Lower leg skin (tissue), 4 donors: ENCODE results near the gene PACS2. TPM values are rescaled to one million over a fixed set of nuclear protein-coding genes. Genes with fewer than 3 reads are reported as not detected.

ENCODE experiments used
- DNase-seq, 2 donors: peaks; one replicate each; pipeline ENCODE4 v3.0.0-alpha.2; 2019; ENCODE audit warnings: low spot score in 2 of 2
- H3K4me3 ChIP-seq: fragments of 200-600 bp; sonication (generic); 2 replicates; pipeline ENCODE4 v1.5.1; 2017; ENCODE audit warnings: mild to moderate bottlenecking, low read depth; ENCODE audit not compliant: poor library complexity, severe bottlenecking
- CTCF ChIP-seq, 3 donors: fragments of 450-650 bp; IDR thresholded peaks; one replicate each; pipeline ENCODE4 v1.5.1; 2016; ENCODE audit warnings: antibody characterized with exemption in 3 of 3, mild to moderate bottlenecking in 3 of 3, moderate library complexity in 2 of 3
- POLR2A ChIP-seq, 2 donors: fragments of 450-650 bp; IDR thresholded peaks; one replicate each; pipeline ENCODE4 v1.6.1; 2016 to 2017; ENCODE audit warnings: antibody characterized with exemption in 2 of 2, mild to moderate bottlenecking in 1 of 2, moderate library complexity in 1 of 2
- WGBS, 2 donors: methylation state at CpG; one replicate each; pipeline ENCODE4 v1.1.5; 2018; 5-methylcytosine and 5-hydroxymethylcytosine counted together
- intact Hi-C: fragments of 100-400 bp; cut with DNase I; formaldehyde crosslinking; loops from one replicate; pipeline ENCODE4 v1.15.0; 2023; ENCODE audit warnings: low total_unique reads
- total RNA-seq, 4 donors: library from RNA; depleted of rRNA; stranded (reverse); fragments of >200 nt; gene quantifications; one replicate each; pipeline ENCODE4 v1.1.0, GENCODE V29; 2016

Gene PACS2
- total RNA-seq, 4 donors from 2014 or later: 25.9 to 75.1 (median 54.3) TPM

- intact Hi-C loops: no loop called here
- WGBS, 2 donors: 85 to 89% methylated on average over 4 of the region's 4 CpGs
- H3K4me3 ChIP-seq: no peak overlapping the region
- no peak for DNase-seq
- no peak for TF ChIP-seq CTCF (IDR thresholded peaks at IDR 0.05)
- no peak for TF ChIP-seq POLR2A (IDR thresholded peaks at IDR 0.05)
Observed at GRCh38 chr14:105307052-105307727, 7.4 kb upstream of the PACS2 start.

GRCh38 chr14:105309371-105309770 lies 5.2 kb upstream of the PACS2 start:
- TF ChIP-seq CTCF (IDR thresholded peaks at IDR 0.05) (no peak), POLR2A (IDR thresholded peaks at IDR 0.05) (no peak)
- intact Hi-C loops: no loop called here
- 85 to 94% methylated on average over 8 of the region's 8 CpGs for WGBS, 2 donors
- DNase-seq: no peak
- H3K4me3 ChIP-seq: no peak overlapping the region

GRCh38 chr14:105311838-105312237 lies 2.7 kb upstream of the PACS2 start:
- TF ChIP-seq CTCF (IDR thresholded peaks at IDR 0.05) (no peak), POLR2A (IDR thresholded peaks at IDR 0.05) (no peak)
- intact Hi-C loops: no loop called here
- 87 to 93% methylated on average over 8 to 9 of the region's 12 CpGs for WGBS, 2 donors
- DNase-seq: no peak
- H3K4me3 ChIP-seq: no peak overlapping the region

- intact Hi-C loops: no loop called here
- H3K4me3 ChIP-seq: no peak overlapping the region
- TF ChIP-seq POLR2A (IDR thresholded peaks at IDR 0.05) (no peak), CTCF (IDR thresholded peaks at IDR 0.05) (no peak)
- 77 to 92% methylated on average over 13 of the region's 13 CpGs for WGBS, 2 donors
- DNase-seq: no peak
Observed at GRCh38 chr14:105312973-105313372, 1.6 kb upstream of the PACS2 start.

- H3K4me3 ChIP-seq: peak overlapping the region; percentile 32
- peak; percentile 28 to 92 for DNase-seq
- TF ChIP-seq POLR2A (IDR thresholded peaks at IDR 0.05) (no peak), CTCF (IDR thresholded peaks at IDR 0.05) (no peak)
- intact Hi-C loops: no loop called here
- 13 to 20% methylated on average over 27 to 37 of the region's 48 CpGs for WGBS, 2 donors
Observed at GRCh38 chr14:105313381-105314286, 914 bp upstream of the PACS2 start.
